ENCODE measurements around the gene NOL12. TPM values are rescaled to one million over a fixed set of nuclear protein-coding genes. Genes with fewer than 3 reads are reported as not detected.

NOL12 gene
- total RNA-seq, 1 donor from 2014 or later, result 23.7 TPM

DNA sequence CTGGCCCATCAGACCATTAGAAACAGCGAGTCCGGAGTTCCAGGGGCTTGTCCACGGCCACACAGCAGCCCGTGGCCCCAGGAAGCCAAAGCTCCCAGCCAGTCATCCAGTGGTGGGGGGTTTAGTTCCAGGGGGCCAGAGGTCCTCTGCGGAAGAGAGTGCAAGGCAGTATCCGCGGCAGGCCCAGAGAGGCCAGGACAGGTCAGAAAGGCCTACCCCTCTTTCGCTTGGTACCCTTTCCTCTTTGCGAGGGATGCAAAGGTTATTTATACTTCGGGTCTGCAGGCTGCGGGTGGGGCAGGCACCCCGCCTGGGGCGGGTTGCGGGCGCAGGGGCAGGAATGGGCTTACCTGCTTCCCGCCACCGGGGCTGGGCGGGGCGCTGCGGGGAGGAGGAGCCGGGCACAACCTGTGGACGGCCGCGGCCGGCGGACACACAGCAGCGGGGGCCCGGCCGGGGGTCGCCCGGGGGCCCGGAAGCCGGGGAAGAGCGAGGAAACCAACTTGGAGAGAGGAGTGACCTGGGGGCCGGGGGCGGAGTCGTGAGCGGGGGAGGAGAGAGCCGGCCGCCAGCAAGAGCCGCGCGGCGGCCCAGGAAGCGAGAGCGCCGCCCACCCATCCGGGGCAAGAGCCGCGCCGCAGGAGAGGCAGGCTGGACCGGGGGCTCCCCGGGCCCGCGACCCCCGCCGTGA lies 46.9 kb upstream of the NOL12 start, which contains the start of gene SH3BP1:
TSS of gene SH3BP1 (plus strand) at position 600 of the 691 bp plus-strand sequence. CDS start 119 bp downstream, outside the sequence.
- Histone ChIP-seq H3K27ac (no peak within 1 kb of the TSS), H2AFZ (replicated peaks) (peak within 1 kb of the TSS; percentile 73), H3K4me2 (peak within 1 kb of the TSS; percentile 96), H3K4me3 (peak within 1 kb of the TSS; percentile 85), H3K4me1 (peaks cover 12% of the 10 kb centered on the region), H3F3A (ENCODE audit: low read depth) (peaks cover 35% of the 10 kb centered on the region), H3K79me2 (ENCODE audit: low read depth) (peaks cover 6% of the 10 kb centered on the region), H3K9me3 (ENCODE audit: low read depth) (no peaks in the 10 kb centered on the region), H3K36me3 (no peaks in the 10 kb centered on the region), H3K27me3 (no peaks in the 10 kb centered on the region), H4K20me1 (ENCODE audit: low read depth) (peaks cover 8% of the 10 kb centered on the region), H3K9ac (peak within 1 kb of the TSS; percentile 18)
- peak within 1 kb of the TSS; percentile 83 for H3K4me3 Mint-ChIP-seq
- H3K27me3 Mint-ChIP-seq (ENCODE audit: insufficient read depth, low read depth), result peaks cover 11% of the 10 kb centered on the region
- peak within 1 kb of the TSS; percentile 90 for H3K27ac Mint-ChIP-seq
- peaks cover 31% of the 10 kb centered on the region for H3K4me1 Mint-ChIP-seq
- DNase-seq (ENCODE audit: low spot score), result peak; percentile 80
- H3K36me3 Mint-ChIP-seq, result no peaks in the 10 kb centered on the region
- no peaks in the 10 kb centered on the region for H3K9me3 Mint-ChIP-seq
- TF ChIP-seq EZH2phosphoT487 (IDR thresholded peaks at IDR 0.05) (no peak), EZH2 (IDR thresholded peaks at IDR 0.05) (no peak)
- TF ChIP-seq, protein P1, sequence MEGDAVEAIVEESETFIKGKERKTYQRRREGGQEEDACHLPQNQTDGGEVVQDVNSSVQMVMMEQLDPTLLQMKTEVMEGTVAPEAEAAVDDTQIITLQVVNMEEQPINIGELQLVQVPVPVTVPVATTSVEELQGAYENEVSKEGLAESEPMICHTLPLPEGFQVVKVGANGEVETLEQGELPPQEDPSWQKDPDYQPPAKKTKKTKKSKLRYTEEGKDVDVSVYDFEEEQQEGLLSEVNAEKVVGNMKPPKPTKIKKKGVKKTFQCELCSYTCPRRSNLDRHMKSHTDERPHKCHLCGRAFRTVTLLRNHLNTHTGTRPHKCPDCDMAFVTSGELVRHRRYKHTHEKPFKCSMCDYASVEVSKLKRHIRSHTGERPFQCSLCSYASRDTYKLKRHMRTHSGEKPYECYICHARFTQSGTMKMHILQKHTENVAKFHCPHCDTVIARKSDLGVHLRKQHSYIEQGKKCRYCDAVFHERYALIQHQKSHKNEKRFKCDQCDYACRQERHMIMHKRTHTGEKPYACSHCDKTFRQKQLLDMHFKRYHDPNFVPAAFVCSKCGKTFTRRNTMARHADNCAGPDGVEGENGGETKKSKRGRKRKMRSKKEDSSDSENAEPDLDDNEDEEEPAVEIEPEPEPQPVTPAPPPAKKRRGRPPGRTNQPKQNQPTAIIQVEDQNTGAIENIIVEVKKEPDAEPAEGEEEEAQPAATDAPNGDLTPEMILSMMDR (IDR thresholded peaks at IDR 0.05), result no peak

DNA sequence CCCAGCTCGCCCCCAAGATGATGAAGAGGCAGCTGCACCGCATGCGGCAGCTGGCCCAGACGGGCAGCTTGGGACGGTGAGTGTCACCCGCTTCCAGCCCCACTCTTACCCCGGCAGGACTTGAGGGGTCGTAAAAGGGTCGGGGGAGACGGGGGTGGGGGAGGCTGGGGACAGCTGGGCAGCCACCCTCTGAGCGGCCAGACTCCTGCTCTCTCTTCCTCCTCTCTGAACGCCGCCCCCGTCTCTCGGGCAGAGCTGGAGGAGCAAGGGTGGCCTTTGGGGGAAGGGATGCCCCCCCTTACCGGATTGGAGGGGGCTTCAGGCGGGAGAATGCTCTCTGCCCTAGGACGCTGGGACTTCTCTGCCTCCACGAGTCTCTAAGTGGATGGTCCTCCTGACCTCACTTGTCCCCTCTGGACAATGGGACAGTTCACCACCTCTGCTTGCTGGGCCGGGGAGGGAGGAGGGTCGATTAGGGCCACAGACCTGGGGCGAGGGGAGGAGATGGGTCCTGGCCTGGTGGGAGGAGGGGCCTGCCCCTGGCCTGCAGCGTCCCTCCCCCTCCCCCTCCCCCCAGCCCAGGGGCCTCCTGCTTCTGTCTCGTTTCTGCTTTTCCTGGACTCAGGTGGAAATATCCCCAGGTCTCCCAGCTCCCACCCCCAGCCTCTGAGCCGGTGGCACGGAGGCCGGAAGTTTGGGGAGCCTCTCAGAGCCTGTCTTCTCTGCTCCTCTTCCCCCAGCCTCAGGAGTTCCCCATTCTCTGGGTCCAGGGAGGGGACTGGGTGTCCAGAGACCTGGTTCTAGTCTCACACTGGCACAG lies 46.2 kb upstream of the NOL12 start:
- H3K27ac Mint-ChIP-seq, result peak overlapping the region; percentile 76
- peak overlapping the region; percentile 96 for H3K4me2 ChIP-seq

More for the DNA sequence above, 46.2 kb upstream of the NOL12 start:
- H3K27ac ChIP-seq, result no peak overlapping the region
- no peaks in the 10 kb centered on the region for H3K9me3 ChIP-seq (ENCODE audit: low read depth)
- peak overlapping the region; percentile 85 for H3K4me3 ChIP-seq
- H3K4me1 ChIP-seq, result peaks cover 8% of the 10 kb centered on the region
- peak; percentile 50 for DNase-seq (ENCODE audit: low spot score)
- no peaks in the 10 kb centered on the region for H3K9me3 Mint-ChIP-seq
- no peak for TF ChIP-seq EZH2 (IDR thresholded peaks at IDR 0.05)
- TF ChIP-seq, protein P1 (IDR thresholded peaks at IDR 0.05), result no peak
- TF ChIP-seq EZH2phosphoT487 (IDR thresholded peaks at IDR 0.05), result no peak
- H2AFZ ChIP-seq (replicated peaks), result peak overlapping the region; percentile 73
- no peaks in the 10 kb centered on the region for H3K27me3 ChIP-seq
- H3K4me3 Mint-ChIP-seq, result peak overlapping the region; percentile 83
- H3K36me3 Mint-ChIP-seq, result no peaks in the 10 kb centered on the region
- H3F3A ChIP-seq (ENCODE audit: low read depth), result peaks cover 28% of the 10 kb centered on the region
- peaks cover 25% of the 10 kb centered on the region for H3K4me1 Mint-ChIP-seq
- peak overlapping the region; percentile 18 for H3K9ac ChIP-seq
- H3K36me3 ChIP-seq, result no peaks in the 10 kb centered on the region
- peaks cover 6% of the 10 kb centered on the region for H3K79me2 ChIP-seq (ENCODE audit: low read depth)
- H4K20me1 ChIP-seq (ENCODE audit: low read depth), result peaks cover 8% of the 10 kb centered on the region
- H3K27me3 Mint-ChIP-seq (ENCODE audit: insufficient read depth, low read depth), result peaks cover 8% of the 10 kb centered on the region

Measured in neural progenitor cell (in vitro differentiated cells).